Fibroblast of lung (primary cell): ENCODE measurements around the gene UCP3. TPM values are rescaled to one million over a fixed set of nuclear protein-coding genes. Genes with fewer than 3 reads are reported as not detected.

ENCODE experiments used
- DNase-seq, 2 donors: peaks; one replicate each; pipeline versions ENCODE4 v3.0.0 to v3.0.0-alpha.2; 2010; ENCODE audit warnings: low read depth in 2 of 2
- H2AFZ ChIP-seq: 2 replicates; pipeline ENCODE4 v1.5.1; 2012; ENCODE audit warnings: low read length, control low read depth, inconsistent platforms
- H3K27ac ChIP-seq: 2 replicates; pipeline ENCODE4 v1.5.1; 2011; ENCODE audit warnings: low read length, control low read depth; ENCODE audit not compliant: insufficient read depth
- H3K27me3 ChIP-seq: 2 replicates; pipeline ENCODE4 v1.5.1; 2011; ENCODE audit warnings: mild to moderate bottlenecking, low read length; ENCODE audit not compliant: control insufficient read depth, insufficient read depth
- H3K36me3 ChIP-seq: 2 replicates; pipeline ENCODE4 v1.5.1; 2011; ENCODE audit warnings: low read length; ENCODE audit not compliant: control insufficient read depth, insufficient read depth
- H3K4me1 ChIP-seq: 2 replicates; pipeline ENCODE4 v1.5.1; 2011; ENCODE audit warnings: low read length; ENCODE audit not compliant: control insufficient read depth, insufficient read depth; ENCODE audit errors: extremely low read depth
- H3K4me2 ChIP-seq: 2 replicates; pipeline ENCODE4 v1.5.1; 2011; ENCODE audit warnings: low read length, control low read depth; ENCODE audit not compliant: insufficient read depth; ENCODE audit errors: extremely low read depth
- H3K4me3 ChIP-seq, 4 experiments: fragments of 200-600 bp in 1 of 4; sonication (generic) in 1 of 4; replicated peaks in 1 of 4; 2 replicates each; pipeline ENCODE4 v1.5.1; 2011 to 2016; ENCODE audit warnings: low read length in 4 of 4, low read depth in 3 of 4, mild to moderate bottlenecking in 3 of 4, control low read depth in 2 of 4, inconsistent platforms in 1 of 4, mixed read lengths in 1 of 4; ENCODE audit not compliant: insufficient read depth in 1 of 4; ENCODE audit errors: control extremely low read depth in 1 of 4
- H3K79me2 ChIP-seq: 2 replicates; pipeline ENCODE4 v1.5.1; 2012; ENCODE audit warnings: mild to moderate bottlenecking, low read length, inconsistent platforms; ENCODE audit not compliant: control insufficient read depth, insufficient read depth
- H3K9ac ChIP-seq: 2 replicates; pipeline ENCODE4 v1.5.1; 2011; ENCODE audit warnings: mild to moderate bottlenecking, low read length, control low read depth; ENCODE audit not compliant: insufficient read depth
- H3K9me3 ChIP-seq: 2 replicates; pipeline ENCODE4 v1.5.1; 2012; ENCODE audit warnings: low read depth, low read length; ENCODE audit not compliant: control insufficient read depth, insufficient read depth
- H4K20me1 ChIP-seq: 2 replicates; pipeline ENCODE4 v1.5.1; 2011; ENCODE audit warnings: low read length; ENCODE audit not compliant: control insufficient read depth, insufficient read depth; ENCODE audit errors: extremely low read depth
- EZH2 ChIP-seq: IDR thresholded peaks from 2 replicates; pipeline ENCODE4 v1.5.1; 2012; ENCODE audit warnings: low read length, control low read depth, mild to moderate bottlenecking; ENCODE audit errors: missing control alignments
- polyA plus RNA-seq, 2 donors: library from polyadenylated mRNA; depleted of rRNA in 1 of 2; stranded (reverse) in 1 of 2; unstranded in 1 of 2; fragments of >200 nt; gene quantifications; 2 replicates each; pipeline ENCODE4 v1.2.1, GENCODE V29; 2011 to 2012; ENCODE audit warnings: missing spikeins in 1 of 2
- total RNA-seq: library from RNA; depleted of rRNA; stranded (reverse); fragments of >200 nt; gene quantifications from 2 replicates; pipeline ENCODE4 v1.2.1, GENCODE V29; 2014
- TF ChIP-seq, protein P1 (sequence below), 2 donors: IDR thresholded peaks in 1 of 2; conservative IDR thresholded peaks in 1 of 2; 1 replicate in 1 of 2; 2 replicates in 1 of 2; pipeline ENCODE4 v1.5.1; 2011 to 2012; ENCODE audit warnings: low read length in 2 of 2, control low read depth in 1 of 2, inconsistent platforms in 1 of 2, low read depth in 1 of 2, mild to moderate bottlenecking in 1 of 2

Gene UCP3
- total and polyA plus RNA-seq, 2 donors (not counting 1 experiment from before 2014, with no cell fraction given): 0.18 to 0.33 TPM

DNA sequence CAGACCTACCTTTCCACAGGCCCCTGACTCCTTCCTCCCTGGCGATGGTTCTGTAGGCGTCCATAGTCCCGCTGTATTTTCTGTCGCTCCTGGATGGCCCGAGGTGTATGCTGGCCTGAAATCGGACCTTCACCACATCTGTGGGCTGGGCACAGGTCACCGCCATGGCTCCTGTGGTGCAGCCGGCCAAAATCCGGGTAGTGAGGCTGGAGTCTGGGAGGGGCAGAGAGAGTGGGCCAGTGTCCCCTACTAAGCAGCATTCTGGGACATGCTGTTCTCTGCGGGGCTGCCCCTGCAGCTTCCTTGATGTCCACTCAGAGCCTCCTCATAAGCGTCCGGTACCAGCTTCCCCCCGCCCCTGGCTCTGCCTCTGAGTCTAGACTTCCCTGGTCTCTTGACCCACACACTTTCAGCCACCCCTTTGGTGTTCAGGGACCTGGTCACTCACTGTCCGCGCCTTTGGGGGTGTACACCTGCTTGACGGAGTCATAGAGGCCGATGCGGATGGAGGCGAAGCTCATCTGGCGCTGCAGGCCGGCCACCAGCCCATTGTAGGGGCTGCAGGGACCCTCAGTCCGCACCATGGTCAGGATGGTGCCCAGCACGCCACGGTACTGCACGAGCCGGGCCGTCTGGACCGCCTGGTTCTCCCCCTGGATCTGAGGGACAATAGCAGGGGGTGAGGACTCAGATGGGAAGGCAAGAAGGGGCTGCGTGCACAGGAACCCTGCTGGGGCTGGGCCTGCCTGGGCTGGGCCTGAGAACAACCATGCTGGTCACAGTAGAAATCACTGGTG is 3.0 kb downstream of the UCP3 start:
- Histone ChIP-seq H3K4me2 (no peak overlapping the region), H4K20me1 (no peaks in the 10 kb centered on the region), H2AFZ (no peak overlapping the region), H3K27me3 (no peaks in the 10 kb centered on the region), H3K4me3 (no peak overlapping the region), H3K4me1 (no peaks in the 10 kb centered on the region), H3K9me3 (no peaks in the 10 kb centered on the region), H3K9ac (no peak overlapping the region), H3K27ac (no peak overlapping the region), H3K36me3 (no peaks in the 10 kb centered on the region), H3K79me2 (no peaks in the 10 kb centered on the region)
- TF ChIP-seq, protein P1, sequence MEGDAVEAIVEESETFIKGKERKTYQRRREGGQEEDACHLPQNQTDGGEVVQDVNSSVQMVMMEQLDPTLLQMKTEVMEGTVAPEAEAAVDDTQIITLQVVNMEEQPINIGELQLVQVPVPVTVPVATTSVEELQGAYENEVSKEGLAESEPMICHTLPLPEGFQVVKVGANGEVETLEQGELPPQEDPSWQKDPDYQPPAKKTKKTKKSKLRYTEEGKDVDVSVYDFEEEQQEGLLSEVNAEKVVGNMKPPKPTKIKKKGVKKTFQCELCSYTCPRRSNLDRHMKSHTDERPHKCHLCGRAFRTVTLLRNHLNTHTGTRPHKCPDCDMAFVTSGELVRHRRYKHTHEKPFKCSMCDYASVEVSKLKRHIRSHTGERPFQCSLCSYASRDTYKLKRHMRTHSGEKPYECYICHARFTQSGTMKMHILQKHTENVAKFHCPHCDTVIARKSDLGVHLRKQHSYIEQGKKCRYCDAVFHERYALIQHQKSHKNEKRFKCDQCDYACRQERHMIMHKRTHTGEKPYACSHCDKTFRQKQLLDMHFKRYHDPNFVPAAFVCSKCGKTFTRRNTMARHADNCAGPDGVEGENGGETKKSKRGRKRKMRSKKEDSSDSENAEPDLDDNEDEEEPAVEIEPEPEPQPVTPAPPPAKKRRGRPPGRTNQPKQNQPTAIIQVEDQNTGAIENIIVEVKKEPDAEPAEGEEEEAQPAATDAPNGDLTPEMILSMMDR (conservative IDR thresholded peaks at IDR 0.05 in 1 of 2, IDR thresholded peaks at IDR 0.05 in 1 of 2; ENCODE audit: low read depth in 1 of 2, low read length in 2 of 2): no peak
- TF ChIP-seq EZH2: no peak
- no peak for DNase-seq

DNA sequence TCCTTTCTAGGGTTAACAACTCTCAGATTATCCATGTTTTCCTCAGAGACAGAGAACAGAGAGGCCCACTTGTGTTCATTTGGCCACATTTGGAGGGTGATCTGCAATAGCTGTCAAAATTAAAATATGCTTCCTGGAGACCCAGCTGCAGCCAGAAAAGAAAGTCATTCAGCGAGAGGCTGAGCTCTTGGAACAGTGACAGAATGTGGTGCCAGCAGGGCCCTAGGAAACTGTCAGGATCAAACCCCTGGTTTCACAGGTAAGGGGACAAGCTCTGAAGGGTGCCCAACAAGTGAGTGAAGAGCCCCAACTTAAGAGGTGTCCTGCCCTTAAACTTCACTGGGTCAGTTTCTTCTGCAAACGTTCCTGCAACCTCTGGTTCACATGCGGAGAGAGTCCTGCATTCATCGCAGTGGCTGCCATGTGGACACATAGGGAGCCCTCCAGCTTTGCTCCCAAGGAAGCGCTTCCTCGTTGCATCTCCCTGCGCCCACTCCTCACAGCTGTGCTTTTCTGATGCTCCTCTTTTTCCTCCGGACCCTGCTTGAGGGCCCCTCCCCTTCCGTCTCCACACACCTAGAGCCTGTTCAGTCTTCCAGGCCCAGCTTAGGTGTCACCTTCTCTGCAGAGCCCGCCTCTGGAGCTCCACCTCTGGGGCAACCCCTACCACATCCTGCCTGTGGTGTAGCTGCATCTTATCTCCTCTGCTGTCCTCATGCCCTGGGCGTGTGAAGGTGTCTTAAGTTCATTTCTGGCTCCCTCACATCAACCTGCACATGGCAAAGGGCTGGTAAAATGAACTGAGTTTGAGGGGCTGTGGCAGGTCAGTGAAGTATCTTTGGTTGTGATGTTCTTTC is 3.9 kb downstream of the UCP3 start:
- no peaks in the 10 kb centered on the region for H4K20me1 ChIP-seq
- no peak for DNase-seq
- H3K9ac ChIP-seq: no peak overlapping the region
- H3K4me3 ChIP-seq: no peak overlapping the region
- no peaks in the 10 kb centered on the region for H3K9me3 ChIP-seq
- H3K4me2 ChIP-seq: no peak overlapping the region
- H3K36me3 ChIP-seq: no peaks in the 10 kb centered on the region
- H3K79me2 ChIP-seq: no peaks in the 10 kb centered on the region
- no peak overlapping the region for H3K27ac ChIP-seq
- no peak overlapping the region for H2AFZ ChIP-seq
- TF ChIP-seq EZH2: no peak
- TF ChIP-seq, protein P1 (conservative IDR thresholded peaks at IDR 0.05 in 1 of 2, IDR thresholded peaks at IDR 0.05 in 1 of 2; ENCODE audit: low read depth in 1 of 2, low read length in 2 of 2): no peak
- no peaks in the 10 kb centered on the region for H3K4me1 ChIP-seq
- H3K27me3 ChIP-seq: no peaks in the 10 kb centered on the region

DNA sequence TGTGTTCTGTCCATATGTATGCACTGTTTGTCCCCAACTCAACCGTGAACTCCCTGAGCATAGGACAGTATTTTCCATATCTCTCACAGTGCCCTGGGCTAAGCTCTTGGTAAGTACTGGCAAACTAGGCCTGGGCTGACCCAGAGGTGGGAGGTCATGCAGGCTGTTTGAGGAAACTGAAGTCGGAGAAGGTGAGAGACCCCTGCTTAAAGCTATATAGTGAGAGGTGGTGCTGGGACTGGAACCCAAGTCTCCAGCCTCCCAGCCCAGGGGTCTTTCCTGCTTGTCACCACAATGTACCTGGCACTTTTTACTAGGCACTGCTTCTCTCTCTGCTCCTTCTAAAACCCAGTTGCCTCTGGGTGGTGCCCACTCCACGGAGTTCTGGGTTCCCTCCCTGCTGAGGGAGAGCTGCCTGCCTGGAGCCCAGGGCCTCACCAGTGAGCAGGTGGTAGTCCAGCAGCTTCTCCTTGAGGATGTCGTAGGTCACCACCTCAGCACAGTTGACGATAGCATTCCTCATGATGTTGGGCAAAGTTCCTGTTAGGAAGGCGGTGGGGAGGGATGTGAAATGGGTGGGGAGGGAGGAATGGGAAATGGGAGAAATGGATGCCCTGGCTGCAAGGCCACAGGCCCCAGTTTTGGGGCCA is 4.7 kb downstream of the UCP3 start:
- Histone ChIP-seq H3K27ac (no peak overlapping the region), H3K27me3 (no peaks in the 10 kb centered on the region), H3K4me3 (no peak overlapping the region), H3K9ac (no peak overlapping the region), H3K36me3 (no peaks in the 10 kb centered on the region), H3K9me3 (no peaks in the 10 kb centered on the region), H2AFZ (no peak overlapping the region), H3K79me2 (no peaks in the 10 kb centered on the region), H3K4me1 (no peaks in the 10 kb centered on the region), H4K20me1 (no peaks in the 10 kb centered on the region), H3K4me2 (no peak overlapping the region)
- no peak for DNase-seq
- no peak for TF ChIP-seq EZH2
- TF ChIP-seq, protein P1 (conservative IDR thresholded peaks at IDR 0.05 in 1 of 2, IDR thresholded peaks at IDR 0.05 in 1 of 2; ENCODE audit: low read depth in 1 of 2, low read length in 2 of 2): no peak
